Chondrocyte (in vitro differentiated cells): ENCODE results near the gene MB. TPM values are rescaled to one million over a fixed set of nuclear protein-coding genes. Genes with fewer than 3 reads are reported as not detected.

Experiments
- DNase-seq: peaks from one replicate; pipeline ENCODE4 v3.0.0; 2021; ENCODE audit warnings: mixed read lengths, low spot score
- H3K27ac Mint-ChIP-seq: one replicate; pipeline ENCODE4 v1.8.0; 2021; ENCODE audit warnings: mild to moderate bottlenecking, moderate library complexity, mixed read lengths; ENCODE audit not compliant: unreplicated experiment
- H3K27me3 Mint-ChIP-seq: 2 replicates; pipeline ENCODE4 v1.8.0; 2021; ENCODE audit warnings: low read depth, mixed read lengths
- H3K36me3 Mint-ChIP-seq: 2 replicates; pipeline ENCODE4 v1.8.0; 2021; ENCODE audit warnings: low read depth, mixed read lengths
- H3K4me1 Mint-ChIP-seq: 2 replicates; pipeline ENCODE4 v1.8.0; 2021; ENCODE audit warnings: low read depth, mild to moderate bottlenecking, mixed read lengths
- H3K4me3 Mint-ChIP-seq: one replicate; pipeline ENCODE4 v1.8.0; 2021; ENCODE audit warnings: mild to moderate bottlenecking, moderate library complexity, mixed read lengths; ENCODE audit not compliant: unreplicated experiment
- H3K9me3 Mint-ChIP-seq: 2 replicates; pipeline ENCODE4 v1.8.0; 2021; ENCODE audit warnings: low read depth, mixed read lengths
- total RNA-seq: library from RNA; stranded (reverse); gene quantifications from 3 replicates; pipeline ENCODE4 v1.2.1, GENCODE V29; 2021
- TF ChIP-seq, protein P1 (sequence below): fragments of 200-600 bp; sonication (generic); IDR thresholded peaks from 2 replicates; pipeline ENCODE4 v1.5.0; 2021; ENCODE audit warnings: antibody characterized with exemption, mild to moderate bottlenecking, moderate library complexity

MB gene
- total RNA-seq, 1 donor from 2014 or later = not detected

DNA sequence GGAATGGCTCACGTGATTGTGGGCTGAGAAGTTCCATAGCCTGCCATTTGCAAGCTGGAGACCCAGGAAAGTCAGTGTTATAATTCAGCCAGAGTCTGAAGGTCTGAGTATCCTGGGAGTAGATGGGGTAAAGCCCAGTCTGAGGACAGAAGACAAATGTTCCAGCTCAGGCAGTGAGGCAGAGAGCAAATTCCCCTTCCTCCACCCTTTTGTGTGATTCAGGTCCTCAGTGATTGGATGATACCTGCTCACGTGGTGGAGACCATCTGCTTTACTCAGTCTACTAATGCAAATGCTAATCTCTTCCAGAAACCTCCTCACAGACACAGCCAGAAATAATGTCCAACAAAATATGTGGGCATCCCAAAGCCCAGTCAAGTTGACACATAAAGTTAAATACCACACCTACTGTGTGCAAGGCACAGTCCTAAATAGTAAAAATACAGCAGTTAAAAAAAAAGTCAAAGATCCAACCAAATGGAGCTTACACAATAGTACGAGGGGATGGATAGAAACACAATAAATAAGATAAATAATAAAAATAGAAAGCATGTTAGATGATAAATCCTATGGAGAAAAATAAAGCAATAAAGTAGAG, 17.9 kb upstream of the MB start:
- H3K36me3 Mint-ChIP-seq = no peaks in the 10 kb centered on the region
- H3K9me3 Mint-ChIP-seq = no peaks in the 10 kb centered on the region
- TF ChIP-seq, protein P1, sequence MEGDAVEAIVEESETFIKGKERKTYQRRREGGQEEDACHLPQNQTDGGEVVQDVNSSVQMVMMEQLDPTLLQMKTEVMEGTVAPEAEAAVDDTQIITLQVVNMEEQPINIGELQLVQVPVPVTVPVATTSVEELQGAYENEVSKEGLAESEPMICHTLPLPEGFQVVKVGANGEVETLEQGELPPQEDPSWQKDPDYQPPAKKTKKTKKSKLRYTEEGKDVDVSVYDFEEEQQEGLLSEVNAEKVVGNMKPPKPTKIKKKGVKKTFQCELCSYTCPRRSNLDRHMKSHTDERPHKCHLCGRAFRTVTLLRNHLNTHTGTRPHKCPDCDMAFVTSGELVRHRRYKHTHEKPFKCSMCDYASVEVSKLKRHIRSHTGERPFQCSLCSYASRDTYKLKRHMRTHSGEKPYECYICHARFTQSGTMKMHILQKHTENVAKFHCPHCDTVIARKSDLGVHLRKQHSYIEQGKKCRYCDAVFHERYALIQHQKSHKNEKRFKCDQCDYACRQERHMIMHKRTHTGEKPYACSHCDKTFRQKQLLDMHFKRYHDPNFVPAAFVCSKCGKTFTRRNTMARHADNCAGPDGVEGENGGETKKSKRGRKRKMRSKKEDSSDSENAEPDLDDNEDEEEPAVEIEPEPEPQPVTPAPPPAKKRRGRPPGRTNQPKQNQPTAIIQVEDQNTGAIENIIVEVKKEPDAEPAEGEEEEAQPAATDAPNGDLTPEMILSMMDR = no peak
- H3K4me3 Mint-ChIP-seq = no peak overlapping the region
- no peaks in the 10 kb centered on the region for H3K27me3 Mint-ChIP-seq
- H3K27ac Mint-ChIP-seq = no peak overlapping the region
- H3K4me1 Mint-ChIP-seq = peaks cover 17% of the 10 kb centered on the region
- no peak for DNase-seq

DNA sequence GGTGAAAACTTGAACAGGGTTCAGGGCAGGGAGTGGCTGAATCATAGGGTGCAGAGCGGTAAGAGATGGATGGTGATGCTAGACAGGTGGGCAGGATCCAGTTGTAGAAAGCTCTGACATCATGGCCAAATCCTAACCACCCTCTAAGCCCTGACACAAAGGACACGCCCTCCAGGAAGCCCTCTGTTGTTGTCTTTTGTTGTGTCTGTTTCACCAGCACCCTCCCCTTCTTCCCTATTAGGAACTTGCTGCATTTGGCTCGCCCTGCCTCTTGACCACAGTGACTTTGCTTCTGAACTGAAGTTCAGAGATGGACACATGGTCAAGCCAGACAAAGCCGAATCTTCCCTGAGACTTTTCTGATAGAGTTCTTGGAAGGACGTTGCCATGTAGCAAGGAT, 16.9 kb upstream of the MB start:
- H3K4me3 Mint-ChIP-seq = no peak overlapping the region
- H3K27me3 Mint-ChIP-seq = no peaks in the 10 kb centered on the region
- H3K36me3 Mint-ChIP-seq = no peaks in the 10 kb centered on the region
- DNase-seq = peak; percentile 24
- TF ChIP-seq, protein P1 = no peak
- peaks cover 27% of the 10 kb centered on the region for H3K4me1 Mint-ChIP-seq
- H3K27ac Mint-ChIP-seq = peak overlapping the region; percentile 51
- no peaks in the 10 kb centered on the region for H3K9me3 Mint-ChIP-seq

DNA sequence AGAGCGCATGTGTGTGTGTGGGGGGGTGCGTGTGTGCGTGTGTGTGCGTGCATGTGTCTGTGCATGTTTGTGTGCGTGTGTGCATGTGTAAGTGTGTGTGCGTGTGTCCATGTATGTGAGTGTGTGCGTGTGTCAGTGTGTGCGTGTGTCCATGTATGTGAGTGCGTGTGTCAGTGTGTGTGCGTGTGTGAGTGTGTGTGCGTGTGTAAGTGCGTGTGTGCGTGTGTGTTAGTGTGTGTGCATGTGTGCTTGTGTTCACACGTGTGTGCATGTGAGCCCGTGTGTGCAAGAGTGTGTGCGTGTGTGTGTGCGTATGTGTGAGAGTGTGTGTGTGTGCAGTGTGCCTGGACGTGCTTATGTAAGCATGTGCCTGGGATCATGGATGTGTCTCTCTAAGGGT, 16.4 kb upstream of the MB start:
- Mint-ChIP-seq H3K9me3 (no peaks in the 10 kb centered on the region), H3K4me1 (peaks cover 26% of the 10 kb centered on the region), H3K27me3 (no peaks in the 10 kb centered on the region), H3K27ac (no peak overlapping the region), H3K4me3 (no peak overlapping the region), H3K36me3 (no peaks in the 10 kb centered on the region)
- TF ChIP-seq, protein P1 = no peak
- peak; percentile 59 for DNase-seq

DNA sequence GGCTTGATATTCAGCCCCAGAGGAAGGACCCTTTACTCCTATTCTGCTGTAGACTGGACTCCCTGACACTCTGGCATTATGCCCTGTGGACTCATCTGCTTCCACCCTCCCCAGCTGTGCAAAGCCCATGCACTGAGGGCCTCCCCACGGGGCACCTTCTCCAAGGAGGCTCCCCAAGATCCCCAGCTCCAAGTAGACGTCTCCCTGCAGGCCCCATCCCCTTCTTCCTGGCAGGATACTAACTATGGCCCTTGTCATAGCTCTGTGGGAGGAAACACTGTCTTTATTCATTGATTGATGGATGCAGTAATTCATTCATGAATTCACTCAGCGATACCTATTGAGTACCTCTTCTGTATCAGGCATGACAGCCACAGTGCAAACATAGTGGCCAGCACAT, 15.8 kb upstream of the MB start:
- TF ChIP-seq, protein P1 = no peak
- Mint-ChIP-seq H3K4me3 (no peak overlapping the region), H3K4me1 (peaks cover 23% of the 10 kb centered on the region), H3K9me3 (no peaks in the 10 kb centered on the region), H3K27me3 (no peaks in the 10 kb centered on the region), H3K27ac (no peak overlapping the region), H3K36me3 (no peaks in the 10 kb centered on the region)
- DNase-seq = peak; percentile 43

DNA sequence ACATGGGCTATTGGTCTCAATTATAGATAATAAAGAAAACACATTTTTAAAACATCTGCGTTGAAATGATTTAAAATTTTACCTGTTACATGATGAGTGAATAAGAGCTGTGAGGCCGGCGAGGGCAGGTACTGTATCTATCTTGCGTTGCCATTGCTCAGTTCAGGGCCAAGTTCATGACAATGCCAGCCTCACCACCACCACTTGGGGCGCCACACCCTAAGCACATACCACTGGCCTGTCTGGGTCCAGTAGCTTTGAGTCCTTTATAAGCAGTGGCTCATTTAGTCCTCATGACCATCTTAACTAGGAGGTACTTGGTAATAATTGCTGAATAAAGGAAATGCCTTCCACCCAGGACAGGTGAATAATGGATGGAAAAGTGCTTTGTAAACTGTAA, 14.5 kb upstream of the MB start:
- peak; percentile 51 for DNase-seq
- Mint-ChIP-seq H3K9me3 (no peaks in the 10 kb centered on the region), H3K36me3 (no peaks in the 10 kb centered on the region), H3K4me3 (no peak overlapping the region), H3K27me3 (no peaks in the 10 kb centered on the region), H3K27ac (no peak overlapping the region), H3K4me1 (peaks cover 32% of the 10 kb centered on the region)
- TF ChIP-seq, protein P1 = peak; percentile 76
